Measurements from ENCODE around the gene GRWD1. TPM values are rescaled to one million over a fixed set of nuclear protein-coding genes. Genes with fewer than 3 reads are reported as not detected.

The GRWD1 gene
- polyA plus RNA-seq, 2 of the 4 experiments (the other 2 are of a cell fraction): 48.1 to 87.0 TPM

GRCh38 chr19:48474084-48474592 is 28.4 kb downstream of the GRWD1 start:
- FAIRE-seq (no peak), ATAC-seq (no peak), DNase-seq (ENCODE audit: low read depth in 1 of 2, low spot score in 1 of 2) (no peak)
- H3K4me1 ChIP-seq: peaks cover 8% of the 10 kb centered on the region; the same call in 2 of the 3 replicates
- H3K4me3 ChIP-seq: no peak overlapping the region
- no peak overlapping the region for H3K4me2 ChIP-seq
- ChIA-PET POLR2A (no interaction called here), CTCF (interaction anchor here (1.3 to 6.5 kb wide), 3 partner anchors 14 to 114 kb away, joined by 4 to 58 read pairs (median 19); no protein-coding TSS in a partner anchor)
- H3K9me3 ChIP-seq: no peaks in the 10 kb centered on the region
- no peak overlapping the region for H3K27ac ChIP-seq
- 93% methylated on average over 16 of the region's 16 CpGs for WGBS (ENCODE audit: missing lambda C conversion rate)
- no peak for TF ChIP-seq FOSB (CRISPR knock-in tag; IDR thresholded peaks at IDR 0.05)
- TF ChIP-seq HOXB5 (CRISPR knock-in tag; IDR thresholded peaks at IDR 0.05): no peak
- TF ChIP-seq EP300 (IDR thresholded peaks at IDR 0.05): no peak
- no peak for TF ChIP-seq HDAC2 (IDR thresholded peaks at IDR 0.05)

GRCh38 chr19:48475369-48476068 is 29.7 kb downstream of the GRWD1 start:
- H3K4me2 ChIP-seq: no peak overlapping the region
- H3K9me3 ChIP-seq: no peaks in the 10 kb centered on the region
- H3K4me3 ChIP-seq: no peak overlapping the region
- ChIA-PET POLR2A (interaction anchor here (1.3 kb wide), 1 partner anchor 12 kb away, joined by 3 read pairs; no protein-coding TSS in a partner anchor), CTCF (interaction anchor here (0.5 to 6.5 kb wide), 6 partner anchors 13 to 207 kb away, joined by 3 to 58 read pairs (median 4); no protein-coding TSS in a partner anchor)
- TF ChIP-seq TFCP2L1 (CRISPR knock-in tag; IDR thresholded peaks at IDR 0.05): no peak
- TF ChIP-seq KDM5A (IDR thresholded peaks at IDR 0.05): no peak
- TF ChIP-seq, protein P1, sequence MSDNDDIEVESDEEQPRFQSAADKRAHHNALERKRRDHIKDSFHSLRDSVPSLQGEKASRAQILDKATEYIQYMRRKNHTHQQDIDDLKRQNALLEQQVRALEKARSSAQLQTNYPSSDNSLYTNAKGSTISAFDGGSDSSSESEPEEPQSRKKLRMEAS (IDR thresholded peaks at IDR 0.05): no peak
- TF ChIP-seq ELK1 (IDR thresholded peaks at IDR 0.05; ENCODE audit: low read depth, low read length): no peak
- no peak for TF ChIP-seq POLR2A (IDR thresholded peaks at IDR 0.05; ENCODE audit: low read length)
- no peak for TF ChIP-seq JUN (IDR thresholded peaks at IDR 0.05)
- no peak for TF ChIP-seq SMC3 (IDR thresholded peaks at IDR 0.05)
- TF ChIP-seq RNF2 (IDR thresholded peaks at IDR 0.05; ENCODE audit: borderline replicate concordance, low read depth): no peak
- no peak for TF ChIP-seq HOXB13 (CRISPR knock-in tag; IDR thresholded peaks at IDR 0.05; ENCODE audit: low read depth)
- no peak for TF ChIP-seq CTCF (IDR thresholded peaks at IDR 0.05)
- TF ChIP-seq USF2 (IDR thresholded peaks at IDR 0.05): no peak
- no peak for TF ChIP-seq EP300 (IDR thresholded peaks at IDR 0.05)
- TF ChIP-seq BHLHE40 (IDR thresholded peaks at IDR 0.05; ENCODE audit: low read depth, low read length): no peak
- TF ChIP-seq HOXA7 (CRISPR knock-in tag; IDR thresholded peaks at IDR 0.05): no peak
- no peak for TF ChIP-seq RFX5 (IDR thresholded peaks at IDR 0.05)
- TF ChIP-seq, protein P2, sequence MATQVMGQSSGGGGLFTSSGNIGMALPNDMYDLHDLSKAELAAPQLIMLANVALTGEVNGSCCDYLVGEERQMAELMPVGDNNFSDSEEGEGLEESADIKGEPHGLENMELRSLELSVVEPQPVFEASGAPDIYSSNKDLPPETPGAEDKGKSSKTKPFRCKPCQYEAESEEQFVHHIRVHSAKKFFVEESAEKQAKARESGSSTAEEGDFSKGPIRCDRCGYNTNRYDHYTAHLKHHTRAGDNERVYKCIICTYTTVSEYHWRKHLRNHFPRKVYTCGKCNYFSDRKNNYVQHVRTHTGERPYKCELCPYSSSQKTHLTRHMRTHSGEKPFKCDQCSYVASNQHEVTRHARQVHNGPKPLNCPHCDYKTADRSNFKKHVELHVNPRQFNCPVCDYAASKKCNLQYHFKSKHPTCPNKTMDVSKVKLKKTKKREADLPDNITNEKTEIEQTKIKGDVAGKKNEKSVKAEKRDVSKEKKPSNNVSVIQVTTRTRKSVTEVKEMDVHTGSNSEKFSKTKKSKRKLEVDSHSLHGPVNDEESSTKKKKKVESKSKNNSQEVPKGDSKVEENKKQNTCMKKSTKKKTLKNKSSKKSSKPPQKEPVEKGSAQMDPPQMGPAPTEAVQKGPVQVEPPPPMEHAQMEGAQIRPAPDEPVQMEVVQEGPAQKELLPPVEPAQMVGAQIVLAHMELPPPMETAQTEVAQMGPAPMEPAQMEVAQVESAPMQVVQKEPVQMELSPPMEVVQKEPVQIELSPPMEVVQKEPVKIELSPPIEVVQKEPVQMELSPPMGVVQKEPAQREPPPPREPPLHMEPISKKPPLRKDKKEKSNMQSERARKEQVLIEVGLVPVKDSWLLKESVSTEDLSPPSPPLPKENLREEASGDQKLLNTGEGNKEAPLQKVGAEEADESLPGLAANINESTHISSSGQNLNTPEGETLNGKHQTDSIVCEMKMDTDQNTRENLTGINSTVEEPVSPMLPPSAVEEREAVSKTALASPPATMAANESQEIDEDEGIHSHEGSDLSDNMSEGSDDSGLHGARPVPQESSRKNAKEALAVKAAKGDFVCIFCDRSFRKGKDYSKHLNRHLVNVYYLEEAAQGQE (IDR thresholded peaks at IDR 0.05): no peak
- FAIRE-seq (no peak), ATAC-seq (peak; percentile 6 to 17; a peak in 3 of 6 replicates), DNase-seq (ENCODE audit: low read depth in 1 of 2, low spot score in 1 of 2) (no peak)
- peak overlapping the region in 1 of 2 experiments; percentile 17; a peak in 2 of 6 replicates for H3K27ac ChIP-seq
- H3K4me1 ChIP-seq: peaks cover 2% of the 10 kb centered on the region; the same call in 1 of the 3 replicates
- WGBS (ENCODE audit: missing lambda C conversion rate): 93% methylated on average over 17 of the region's 17 CpGs
